GM23338 (cell line): ENCODE data around the gene FUT6.

Experiments
- CREB1 ChIP-seq: fragments of 250-450 bp; sonication (Bioruptor Pico); IDR thresholded peaks from 2 replicates; pipeline ENCODE4 v1.5.0; 2020; ENCODE audit warnings: low read depth, mild to moderate bottlenecking, moderate library complexity
- EZH2 ChIP-seq: fragments of 200-600 bp; sonication (generic); IDR thresholded peaks from one replicate; pipeline ENCODE4 v1.8.0; 2017; ENCODE audit warnings: antibody characterized with exemption, mild to moderate bottlenecking, low read depth; ENCODE audit not compliant: unreplicated experiment
- POLR2AphosphoS5 ChIP-seq: IDR thresholded peaks from 2 replicates; pipeline ENCODE4 v1.6.1; 2016; ENCODE audit warnings: antibody characterized with exemption, low read depth
- ZNF331 ChIP-seq: fragments of 250-450 bp; sonication (Bioruptor Pico); IDR thresholded peaks from 2 replicates; pipeline ENCODE4 v1.5.0; 2020; ENCODE audit warnings: low read depth, mild to moderate bottlenecking, moderate library complexity
- TF ChIP-seq, protein P1 (sequence below), 2 experiments: fragments of 200-600 bp in 1 of 2; sonication (generic) in 1 of 2; conservative IDR thresholded peaks; 2 replicates each; pipeline versions ENCODE4 v1.5.1 to v1.6.1; 2016 to 2017; ENCODE audit warnings: antibody characterized with exemption in 2 of 2, low read depth in 2 of 2, mild to moderate bottlenecking in 2 of 2, moderate library complexity in 1 of 2
- TF ChIP-seq, protein P2 (sequence below): IDR thresholded peaks from one replicate; pipeline ENCODE4 v1.6.1; 2018; ENCODE audit warnings: antibody characterized with exemption; ENCODE audit not compliant: unreplicated experiment

DNA sequence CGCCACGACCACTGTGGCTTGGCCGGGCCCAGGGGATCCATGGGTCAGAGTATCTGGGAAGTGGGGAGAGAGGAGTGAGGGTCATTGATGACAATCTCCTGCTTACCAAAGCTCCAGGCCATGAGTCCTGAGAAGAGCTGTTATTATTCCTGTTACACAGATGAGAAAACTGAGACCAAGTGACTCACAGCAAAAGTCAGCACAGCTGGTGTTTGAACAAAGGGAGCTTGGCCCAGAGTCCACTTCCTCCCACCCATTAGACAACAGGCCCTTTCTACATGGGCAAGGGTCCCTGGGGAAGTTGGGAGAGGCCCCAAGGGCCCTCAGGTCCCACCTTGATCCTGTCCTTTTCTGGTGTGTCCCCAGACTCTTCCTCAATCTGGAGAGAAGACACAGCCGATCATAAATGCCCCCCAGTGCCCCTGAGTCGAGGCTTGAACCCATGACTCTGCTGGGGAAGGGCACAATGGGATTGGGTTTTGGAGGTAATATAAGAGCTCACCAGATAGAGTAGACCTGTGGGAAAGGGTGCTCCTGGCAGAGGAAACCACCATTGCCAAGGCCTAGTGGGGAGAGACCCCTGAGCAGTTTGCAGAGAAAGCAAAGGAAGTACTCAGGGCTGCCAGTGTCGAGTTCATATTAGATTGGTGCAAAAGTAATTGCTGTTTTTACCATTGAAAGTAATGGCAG is 6.8 kb downstream of the FUT6 start:
- TF ChIP-seq, protein P1, sequence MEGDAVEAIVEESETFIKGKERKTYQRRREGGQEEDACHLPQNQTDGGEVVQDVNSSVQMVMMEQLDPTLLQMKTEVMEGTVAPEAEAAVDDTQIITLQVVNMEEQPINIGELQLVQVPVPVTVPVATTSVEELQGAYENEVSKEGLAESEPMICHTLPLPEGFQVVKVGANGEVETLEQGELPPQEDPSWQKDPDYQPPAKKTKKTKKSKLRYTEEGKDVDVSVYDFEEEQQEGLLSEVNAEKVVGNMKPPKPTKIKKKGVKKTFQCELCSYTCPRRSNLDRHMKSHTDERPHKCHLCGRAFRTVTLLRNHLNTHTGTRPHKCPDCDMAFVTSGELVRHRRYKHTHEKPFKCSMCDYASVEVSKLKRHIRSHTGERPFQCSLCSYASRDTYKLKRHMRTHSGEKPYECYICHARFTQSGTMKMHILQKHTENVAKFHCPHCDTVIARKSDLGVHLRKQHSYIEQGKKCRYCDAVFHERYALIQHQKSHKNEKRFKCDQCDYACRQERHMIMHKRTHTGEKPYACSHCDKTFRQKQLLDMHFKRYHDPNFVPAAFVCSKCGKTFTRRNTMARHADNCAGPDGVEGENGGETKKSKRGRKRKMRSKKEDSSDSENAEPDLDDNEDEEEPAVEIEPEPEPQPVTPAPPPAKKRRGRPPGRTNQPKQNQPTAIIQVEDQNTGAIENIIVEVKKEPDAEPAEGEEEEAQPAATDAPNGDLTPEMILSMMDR (conservative IDR thresholded peaks at IDR 0.05; ENCODE audit: low read depth in 2 of 2), result no peak
- TF ChIP-seq CREB1 (CRISPR knock-in tag), result no peak
- TF ChIP-seq, protein P2, sequence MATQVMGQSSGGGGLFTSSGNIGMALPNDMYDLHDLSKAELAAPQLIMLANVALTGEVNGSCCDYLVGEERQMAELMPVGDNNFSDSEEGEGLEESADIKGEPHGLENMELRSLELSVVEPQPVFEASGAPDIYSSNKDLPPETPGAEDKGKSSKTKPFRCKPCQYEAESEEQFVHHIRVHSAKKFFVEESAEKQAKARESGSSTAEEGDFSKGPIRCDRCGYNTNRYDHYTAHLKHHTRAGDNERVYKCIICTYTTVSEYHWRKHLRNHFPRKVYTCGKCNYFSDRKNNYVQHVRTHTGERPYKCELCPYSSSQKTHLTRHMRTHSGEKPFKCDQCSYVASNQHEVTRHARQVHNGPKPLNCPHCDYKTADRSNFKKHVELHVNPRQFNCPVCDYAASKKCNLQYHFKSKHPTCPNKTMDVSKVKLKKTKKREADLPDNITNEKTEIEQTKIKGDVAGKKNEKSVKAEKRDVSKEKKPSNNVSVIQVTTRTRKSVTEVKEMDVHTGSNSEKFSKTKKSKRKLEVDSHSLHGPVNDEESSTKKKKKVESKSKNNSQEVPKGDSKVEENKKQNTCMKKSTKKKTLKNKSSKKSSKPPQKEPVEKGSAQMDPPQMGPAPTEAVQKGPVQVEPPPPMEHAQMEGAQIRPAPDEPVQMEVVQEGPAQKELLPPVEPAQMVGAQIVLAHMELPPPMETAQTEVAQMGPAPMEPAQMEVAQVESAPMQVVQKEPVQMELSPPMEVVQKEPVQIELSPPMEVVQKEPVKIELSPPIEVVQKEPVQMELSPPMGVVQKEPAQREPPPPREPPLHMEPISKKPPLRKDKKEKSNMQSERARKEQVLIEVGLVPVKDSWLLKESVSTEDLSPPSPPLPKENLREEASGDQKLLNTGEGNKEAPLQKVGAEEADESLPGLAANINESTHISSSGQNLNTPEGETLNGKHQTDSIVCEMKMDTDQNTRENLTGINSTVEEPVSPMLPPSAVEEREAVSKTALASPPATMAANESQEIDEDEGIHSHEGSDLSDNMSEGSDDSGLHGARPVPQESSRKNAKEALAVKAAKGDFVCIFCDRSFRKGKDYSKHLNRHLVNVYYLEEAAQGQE, result no peak
- no peak for TF ChIP-seq POLR2AphosphoS5
- TF ChIP-seq ZNF331, result no peak
- TF ChIP-seq EZH2, result no peak
